ELF-1 (cell line): ENCODE data around the gene ROBO2.
A peak's percentile ranks its signal among the peaks of the same experiment; 100 is the strongest.

Source experiments
- DNase-seq: peaks from one replicate; pipeline ENCODE4 v3.0.0-alpha.2; 2016; ENCODE audit warnings: low read depth, low spot score

The ROBO2 gene

GRCh38 chr3:77563012-77563411 is 523.1 kb downstream of the ROBO2 start:
- DNase-seq: no peak

DNA sequence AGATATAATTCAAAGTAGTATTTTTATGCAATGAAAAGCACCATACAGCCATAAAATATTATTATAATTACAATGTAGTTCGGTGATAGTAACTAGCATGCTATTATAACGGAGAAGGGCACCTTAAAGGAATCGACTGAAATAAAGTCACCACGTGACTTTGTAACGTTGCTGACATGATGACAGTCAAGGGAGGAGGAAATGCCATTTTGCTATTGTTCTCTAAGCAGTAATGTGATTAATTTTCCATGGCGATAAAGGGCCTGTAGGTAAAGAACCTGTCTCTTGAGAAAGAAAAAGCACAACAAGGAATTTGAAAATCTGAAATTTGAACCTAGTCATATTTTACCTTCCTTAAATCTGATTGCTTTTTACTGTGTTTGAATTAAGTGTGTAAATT is 526.2 kb downstream of the ROBO2 start:
- no peak for DNase-seq

- no peak for DNase-seq
Measured at GRCh38 chr3:77571971-77572715, 532.2 kb downstream of the ROBO2 start.

DNA sequence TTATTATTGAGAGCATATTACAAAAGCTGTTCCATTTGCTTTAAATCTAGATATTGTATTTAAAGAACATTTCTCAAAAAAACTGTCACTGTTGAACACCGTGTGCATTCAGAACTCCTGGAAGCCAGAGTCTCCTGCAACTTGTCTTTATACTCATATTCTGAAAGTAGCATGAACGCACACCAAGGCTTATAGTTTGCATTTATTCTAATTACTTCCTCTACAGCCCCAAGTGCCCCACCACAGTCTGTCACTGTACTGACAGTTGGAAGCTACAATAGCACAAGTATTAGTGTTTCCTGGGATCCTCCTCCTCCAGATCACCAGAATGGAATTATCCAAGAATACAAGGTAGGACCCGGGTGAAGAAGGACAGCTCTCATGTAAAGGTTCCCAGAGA is 537.4 kb downstream of the ROBO2 start:
- DNase-seq: no peak

DNA sequence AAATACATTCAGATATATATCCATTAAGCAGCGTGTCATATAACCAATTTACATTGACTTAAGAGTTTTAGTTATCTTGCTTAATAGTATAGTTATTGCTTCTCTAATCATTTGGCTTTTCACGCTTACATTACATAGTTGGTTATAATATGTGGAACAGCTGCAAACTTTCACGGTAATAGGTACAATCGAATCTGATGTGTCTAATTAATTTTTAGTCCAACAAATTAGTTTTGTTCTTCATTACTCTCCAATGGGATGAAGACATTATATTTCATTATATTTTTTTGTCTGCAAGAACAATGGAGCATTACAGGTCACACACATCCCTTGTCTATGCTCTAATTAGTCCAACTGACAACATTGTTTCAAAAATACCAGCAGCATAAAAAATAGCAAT is 546.3 kb downstream of the ROBO2 start:
- no peak for DNase-seq

DNA sequence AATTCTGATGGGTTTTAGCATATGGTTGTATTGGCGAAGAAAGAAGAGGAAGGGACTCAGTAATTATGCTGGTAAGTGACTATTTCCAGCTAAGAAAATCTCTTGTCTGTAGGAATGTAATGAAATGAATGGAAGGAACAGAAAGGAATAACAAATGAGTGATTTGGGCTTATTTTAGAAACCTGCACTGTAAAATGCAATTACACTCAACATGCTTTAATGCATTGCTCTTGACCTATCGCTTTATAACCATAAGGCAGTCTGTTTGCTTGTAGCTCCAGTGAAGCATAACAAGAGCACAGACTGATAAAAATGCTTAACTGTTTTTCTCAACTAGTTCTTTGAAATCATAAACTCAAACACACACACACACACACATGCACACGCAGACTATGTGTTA is 549.0 kb downstream of the ROBO2 start:
- DNase-seq: no peak

- DNase-seq: no peak
Measured at GRCh38 chr3:77590191-77590590, 550.3 kb downstream of the ROBO2 start.

GRCh38 chr3:77595371-77595870 is 555.5 kb downstream of the ROBO2 start:
- no peak for DNase-seq

GRCh38 chr3:77599948-77600347 is 560.0 kb downstream of the ROBO2 start:
- no peak for DNase-seq

GRCh38 chr3:77601823-77602415 is 562.0 kb downstream of the ROBO2 start:
- DNase-seq: no peak

- no peak for DNase-seq
Measured at GRCh38 chr3:77602722-77603121, 562.8 kb downstream of the ROBO2 start.

GRCh38 chr3:77605308-77605707 is 565.4 kb downstream of the ROBO2 start:
- no peak for DNase-seq

DNA sequence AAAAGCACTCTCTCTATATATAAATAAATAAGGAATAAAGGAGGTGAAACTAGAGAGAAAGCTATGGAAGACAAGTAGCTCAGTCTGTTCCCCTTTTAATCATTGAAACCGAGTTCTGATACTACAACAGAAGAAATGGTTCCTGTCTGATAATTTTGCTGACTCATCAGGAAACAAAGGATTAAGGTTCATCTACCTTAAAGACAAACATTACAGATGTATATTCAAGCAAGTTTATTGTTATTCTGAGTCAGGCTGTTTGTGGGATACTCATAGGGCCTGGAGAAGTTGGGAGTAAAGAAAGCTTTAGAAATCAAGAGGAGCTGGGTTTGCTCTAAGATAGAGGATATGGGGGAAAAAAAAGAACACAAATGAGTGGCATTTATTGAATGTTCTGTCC is 566.0 kb downstream of the ROBO2 start:
- no peak for DNase-seq

DNA sequence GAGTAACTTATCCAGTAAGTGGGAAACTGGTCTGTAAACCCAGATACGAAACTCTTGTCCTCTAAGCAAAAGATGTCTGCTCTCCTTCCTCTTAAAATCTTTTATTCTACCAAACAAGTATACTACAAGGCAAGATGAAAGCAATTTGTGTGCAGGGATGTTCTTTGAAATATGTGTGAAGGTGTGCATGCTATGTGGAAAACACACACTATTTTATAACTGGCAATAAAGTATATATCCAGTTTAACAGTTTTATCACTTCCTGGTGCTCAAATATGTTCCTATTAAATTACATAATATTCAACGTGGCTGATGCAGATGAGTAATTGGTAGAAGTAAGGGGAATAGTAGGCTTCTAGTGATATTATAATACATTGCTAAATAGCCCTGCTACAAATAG is 566.5 kb downstream of the ROBO2 start:
- DNase-seq: no peak

DNA sequence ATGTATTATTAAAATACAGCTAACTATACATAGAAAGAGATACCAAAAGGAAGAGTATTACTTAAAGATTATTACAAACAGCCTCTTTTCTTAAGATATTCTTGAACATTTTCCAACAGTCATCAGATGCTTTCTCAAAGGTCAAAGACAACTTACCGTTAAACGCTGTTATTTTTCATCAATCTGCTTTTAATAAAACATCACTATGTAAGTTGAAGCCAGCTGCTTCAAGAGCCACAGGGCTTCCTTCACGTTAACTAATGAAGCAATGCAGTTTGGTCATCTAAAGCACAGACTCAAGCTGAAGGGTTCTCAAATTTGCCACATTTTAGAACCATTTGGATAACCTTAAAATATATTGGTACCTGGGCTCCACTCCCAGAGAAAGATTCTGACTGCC is 578.8 kb downstream of the ROBO2 start:
- DNase-seq: no peak

DNA sequence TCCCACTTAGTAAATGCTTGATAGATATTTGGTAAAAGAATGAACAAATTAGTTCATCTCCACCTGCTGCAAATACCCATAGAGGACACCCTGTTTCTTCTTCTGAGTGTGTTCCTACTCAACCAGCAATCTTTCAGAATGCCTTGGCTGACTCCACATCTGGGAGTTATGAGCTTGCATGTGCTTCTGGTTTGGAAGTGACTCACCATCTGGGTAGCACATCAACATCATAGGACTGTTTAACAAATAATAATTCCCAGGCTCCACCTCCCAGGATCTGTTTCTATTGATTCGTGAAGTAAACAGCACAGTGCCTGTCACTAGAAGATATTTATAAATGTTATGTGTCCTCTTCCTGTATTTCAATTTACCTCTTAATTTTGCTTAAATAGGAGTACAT is 580.1 kb downstream of the ROBO2 start:
- DNase-seq: no peak

DNA sequence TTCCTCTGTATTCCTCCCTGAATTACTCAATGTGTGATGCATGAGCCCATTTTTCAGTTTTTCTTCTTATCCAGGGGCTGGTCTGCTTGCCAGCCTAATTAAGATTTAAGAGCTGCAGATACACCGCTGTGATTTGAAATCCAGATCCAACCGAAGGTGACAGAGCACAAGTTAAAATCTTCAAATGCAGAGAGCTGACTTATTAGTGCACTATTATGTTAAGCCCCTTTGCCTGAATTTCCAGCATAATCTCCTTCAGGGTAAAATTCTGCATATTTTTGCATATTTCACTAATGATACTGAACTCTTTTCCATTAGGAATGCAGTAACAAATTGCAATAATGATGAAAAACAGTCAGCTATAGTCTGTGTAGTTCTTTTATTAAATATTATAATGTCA is 583.6 kb downstream of the ROBO2 start:
- no peak for DNase-seq

DNA sequence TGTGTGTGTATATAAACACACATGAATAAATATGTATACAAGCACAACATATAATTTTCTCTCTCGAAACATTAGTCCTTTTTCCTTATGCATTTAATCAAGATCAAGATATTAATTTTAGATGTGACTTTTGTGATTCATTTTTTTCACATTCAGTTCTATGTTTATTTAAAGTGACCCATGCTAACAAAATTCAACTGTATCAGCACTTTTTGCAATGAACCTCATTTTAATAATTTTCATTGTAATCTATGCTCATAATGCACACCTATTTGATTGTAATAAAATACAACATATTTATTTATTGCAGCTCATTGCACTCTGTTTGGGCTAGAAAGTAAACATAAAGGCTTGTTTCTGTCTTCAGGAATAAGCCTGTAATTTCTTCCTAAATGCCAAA is 586.3 kb downstream of the ROBO2 start:
- no peak for DNase-seq

DNA sequence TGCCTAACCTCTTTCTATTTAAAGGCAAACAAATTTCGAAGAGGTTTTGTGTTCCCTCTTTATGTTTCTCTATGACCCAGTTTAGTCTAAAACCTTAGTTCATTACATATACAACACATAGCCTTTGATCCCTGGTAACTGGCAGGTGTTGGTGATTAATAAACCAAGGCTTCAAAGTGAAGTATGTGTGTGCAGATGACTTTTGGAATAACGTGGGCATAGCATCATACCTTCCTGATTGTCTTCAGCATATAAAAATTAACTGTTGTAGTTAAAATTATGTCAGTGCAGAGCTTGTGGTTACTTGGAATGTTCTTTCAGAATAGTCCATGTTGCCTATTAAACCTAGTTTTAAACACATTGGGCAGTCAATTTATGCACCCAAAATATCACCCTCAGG is 608.3 kb downstream of the ROBO2 start:
- DNase-seq: no peak

DNA sequence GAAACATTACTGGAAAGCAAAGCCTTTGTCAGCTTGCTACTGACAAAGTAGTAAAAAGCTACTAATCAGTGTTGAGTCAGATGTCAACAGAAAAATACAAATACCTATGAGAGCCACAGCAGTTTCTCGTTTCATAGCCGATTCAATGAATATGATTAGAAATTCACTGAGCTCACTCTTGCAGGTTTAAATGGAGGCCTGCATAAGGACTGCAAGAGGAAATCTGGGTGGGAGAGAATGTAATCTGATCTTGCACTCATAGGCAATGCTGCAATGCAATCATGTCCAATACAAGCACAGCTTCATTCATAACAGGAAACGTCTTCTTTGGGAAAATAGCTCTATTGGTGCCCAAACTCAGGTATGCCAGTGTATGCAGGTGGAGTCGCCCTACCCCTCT is 608.8 kb downstream of the ROBO2 start:
- DNase-seq: no peak

DNA sequence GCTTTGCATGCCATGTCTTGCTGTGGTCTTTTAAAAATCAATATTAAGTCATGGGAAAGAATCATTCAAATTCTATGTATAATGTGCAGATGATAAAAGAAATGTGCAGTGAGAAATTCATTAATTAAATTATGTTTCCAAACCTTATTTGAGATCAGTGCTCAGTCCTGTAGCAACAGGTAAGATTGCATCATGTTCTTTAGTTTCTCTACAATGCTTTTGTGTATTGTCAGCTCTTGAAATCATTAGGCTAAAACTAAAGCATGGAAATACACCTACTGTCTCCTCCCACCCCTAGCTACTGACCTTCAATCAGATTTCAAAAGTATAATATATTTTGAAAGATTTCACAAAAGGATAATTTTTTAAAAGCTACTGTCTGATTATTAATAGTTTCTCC is 612.7 kb downstream of the ROBO2 start:
- no peak for DNase-seq

DNA sequence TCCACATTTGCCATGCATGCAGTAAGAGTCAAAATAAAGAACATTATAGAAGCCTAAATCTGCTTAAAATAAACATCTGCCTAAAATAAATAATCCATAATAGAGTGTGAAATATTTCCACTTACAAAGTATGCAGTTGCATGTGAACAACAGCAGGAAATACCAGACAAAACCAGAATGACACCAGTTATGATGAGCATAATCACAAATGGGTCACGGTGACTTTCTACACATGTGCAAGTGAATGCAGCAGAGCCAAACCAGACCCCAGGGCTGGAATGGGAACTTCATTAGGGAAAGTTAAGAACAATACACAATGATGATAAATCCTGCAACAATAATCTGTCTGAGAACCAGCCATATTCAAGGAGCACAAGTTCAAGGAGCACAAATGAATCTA is 615.5 kb downstream of the ROBO2 start:
- DNase-seq: no peak

GRCh38 chr3:77660718-77661117 is 620.8 kb downstream of the ROBO2 start:
- DNase-seq: peak; percentile 31

- no peak for DNase-seq
Measured at GRCh38 chr3:77667901-77668300, 628.0 kb downstream of the ROBO2 start.
